GM23338 (cell line): Measurements from ENCODE around the gene BAIAP2. TPM values are rescaled to one million over a fixed set of nuclear protein-coding genes. Genes with fewer than 3 reads are reported as not detected.

ENCODE experiments used
- ATAC-seq: fragments of 200-7000 bp; cut with Tn5 transposase; 3 replicates; pipeline ENCODE4 v1.9.1; 2020
- DNase-seq: peaks from one replicate; pipeline ENCODE4 v3.0.0-alpha.2; 2015; ENCODE audit warnings: low spot score
- H2AFZ ChIP-seq: fragments of 200-600 bp; sonication (generic); 2 replicates; pipeline ENCODE4 v1.8.0; 2016; ENCODE audit warnings: antibody characterized with exemption, mild to moderate bottlenecking, moderate library complexity
- H3F3A ChIP-seq: fragments of 200-600 bp; sonication (generic); replicated peaks from 2 replicates; pipeline ENCODE4 v1.8.0; 2017; ENCODE audit warnings: antibody characterized with exemption, mixed run types, low read depth
- H3K27ac ChIP-seq: fragments of 200-600 bp; sonication (generic); 2 replicates; pipeline ENCODE4 v1.6.1; 2016; ENCODE audit warnings: low read depth
- H3K27me3 ChIP-seq: fragments of 200-600 bp; sonication (generic); 2 replicates; pipeline ENCODE4 v1.8.0; 2016; ENCODE audit warnings: mild to moderate bottlenecking, mixed run types, moderate library complexity; ENCODE audit not compliant: insufficient read depth
- H3K36me3 ChIP-seq: fragments of 200-600 bp; sonication (generic); 2 replicates; pipeline ENCODE4 v1.8.0; 2016; ENCODE audit warnings: mild to moderate bottlenecking; ENCODE audit not compliant: insufficient read depth
- H3K4me1 ChIP-seq: fragments of 200-600 bp; sonication (generic); 2 replicates; pipeline ENCODE4 v1.8.0; 2016; ENCODE audit warnings: mild to moderate bottlenecking, moderate library complexity; ENCODE audit not compliant: insufficient read depth
- H3K4me2 ChIP-seq: fragments of 200-600 bp; sonication (generic); 2 replicates; pipeline ENCODE4 v1.7.1; 2017; ENCODE audit warnings: mixed run types
- H3K4me3 ChIP-seq: fragments of 200-600 bp; sonication (generic); 2 replicates; pipeline ENCODE4 v1.6.1; 2016; ENCODE audit warnings: mixed run types
- H3K79me2 ChIP-seq: fragments of 200-600 bp; sonication (generic); replicated peaks from 2 replicates; pipeline ENCODE4 v1.8.0; 2017; ENCODE audit warnings: mild to moderate bottlenecking; ENCODE audit not compliant: insufficient read depth
- H3K9me2 ChIP-seq: fragments of 200-600 bp; sonication (generic); 2 replicates; pipeline ENCODE4 v1.8.0; 2017; ENCODE audit not compliant: insufficient read depth
- H4K20me1 ChIP-seq: fragments of 200-600 bp; sonication (generic); replicated peaks from 2 replicates; pipeline ENCODE4 v1.8.0; 2017; ENCODE audit warnings: mild to moderate bottlenecking; ENCODE audit not compliant: insufficient read depth
- H3K27ac Mint-ChIP-seq: 2 replicates; pipeline ENCODE4 v1.8.0; 2020; ENCODE audit warnings: inconsistent platforms, mild to moderate bottlenecking, moderate library complexity, mixed read lengths
- H3K27me3 Mint-ChIP-seq: 3 replicates; pipeline ENCODE4 v1.8.0; 2022; ENCODE audit warnings: low read depth, mild to moderate bottlenecking, moderate library complexity, mixed read lengths, inconsistent platforms; ENCODE audit not compliant: insufficient read depth, poor library complexity
- H3K36me3 Mint-ChIP-seq: 3 replicates; pipeline ENCODE4 v1.8.0; 2021; ENCODE audit warnings: low read depth, mild to moderate bottlenecking, inconsistent platforms, moderate library complexity, mixed read lengths
- H3K4me1 Mint-ChIP-seq: 3 replicates; pipeline ENCODE4 v1.8.0; 2020; ENCODE audit warnings: mild to moderate bottlenecking, inconsistent platforms, mixed read lengths
- H3K4me3 Mint-ChIP-seq: 3 replicates; pipeline ENCODE4 v1.8.0; 2021; ENCODE audit warnings: moderate library complexity, mild to moderate bottlenecking, inconsistent platforms, mixed read lengths
- H3K9me3 Mint-ChIP-seq: 3 replicates; pipeline ENCODE4 v1.8.0; 2020; ENCODE audit warnings: moderate library complexity, mild to moderate bottlenecking, inconsistent platforms, mixed read lengths
- polyA plus RNA-seq: library from polyadenylated mRNA; unstranded; fragments of >200 nt; fragmentation: Nextera tagmentation; extraction: Ambion mirVana; gene quantifications from 2 replicates; pipeline ENCODE4 v1.2.1, GENCODE V29; 2016
- total RNA-seq: library from RNA; depleted of rRNA; stranded (reverse); fragments of >200 nt; shearing (Covaris generic); gene quantifications from 2 replicates; pipeline ENCODE4 v1.2.3, GENCODE V29; 2014
- TF ChIP-seq, protein P1 (sequence below), 2 experiments: fragments of 200-600 bp in 1 of 2; sonication (generic) in 1 of 2; conservative IDR thresholded peaks; 2 replicates each; pipeline versions ENCODE4 v1.5.1 to v1.6.1; 2016 to 2017; ENCODE audit warnings: antibody characterized with exemption in 2 of 2, low read depth in 2 of 2, mild to moderate bottlenecking in 2 of 2, moderate library complexity in 1 of 2
- TF ChIP-seq, protein P2 (sequence below): fragments of 250-450 bp; sonication (Bioruptor Pico); IDR thresholded peaks from 2 replicates; pipeline ENCODE4 v1.5.0; 2020; ENCODE audit warnings: mild to moderate bottlenecking, moderate library complexity
- TF ChIP-seq, protein P3 (sequence below): IDR thresholded peaks from one replicate; pipeline ENCODE4 v1.6.1; 2018; ENCODE audit warnings: antibody characterized with exemption; ENCODE audit not compliant: unreplicated experiment

BAIAP2 gene
- total and polyA plus RNA-seq, 2 experiments from 2014 or later: 21.7 to 22.7 TPM

DNA sequence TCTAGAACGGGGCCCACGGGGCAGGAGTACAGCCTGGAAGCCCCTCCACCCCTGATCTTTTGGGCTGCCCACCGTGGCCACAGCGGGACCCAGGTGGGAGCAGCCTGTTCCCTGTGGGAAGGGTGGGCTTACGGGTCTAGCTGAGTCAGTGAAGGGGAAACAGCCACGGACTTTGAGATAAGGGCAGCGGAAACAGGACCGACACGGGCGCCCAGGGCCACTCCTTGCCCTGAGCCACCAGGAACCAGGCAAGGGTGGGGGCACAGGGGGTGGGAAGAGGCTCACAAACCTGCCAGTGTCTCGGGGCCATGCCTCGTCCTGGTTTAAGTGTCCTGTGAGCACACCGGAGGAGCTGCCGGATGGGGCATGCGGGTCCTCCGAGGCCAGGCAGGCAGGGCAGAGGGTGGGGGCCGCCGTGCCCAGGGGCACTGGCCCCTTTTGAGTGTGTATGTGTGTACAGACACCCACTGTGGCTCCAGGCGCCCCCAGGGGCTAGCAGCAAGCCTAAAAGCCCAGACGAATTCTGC lies 82.8 kb downstream of the BAIAP2 start:
- no peak overlapping the region for H2AFZ ChIP-seq
- peaks cover 3% of the 10 kb centered on the region; the same call in 2 of the 3 replicates for H3K4me1 Mint-ChIP-seq
- TF ChIP-seq, protein P1, sequence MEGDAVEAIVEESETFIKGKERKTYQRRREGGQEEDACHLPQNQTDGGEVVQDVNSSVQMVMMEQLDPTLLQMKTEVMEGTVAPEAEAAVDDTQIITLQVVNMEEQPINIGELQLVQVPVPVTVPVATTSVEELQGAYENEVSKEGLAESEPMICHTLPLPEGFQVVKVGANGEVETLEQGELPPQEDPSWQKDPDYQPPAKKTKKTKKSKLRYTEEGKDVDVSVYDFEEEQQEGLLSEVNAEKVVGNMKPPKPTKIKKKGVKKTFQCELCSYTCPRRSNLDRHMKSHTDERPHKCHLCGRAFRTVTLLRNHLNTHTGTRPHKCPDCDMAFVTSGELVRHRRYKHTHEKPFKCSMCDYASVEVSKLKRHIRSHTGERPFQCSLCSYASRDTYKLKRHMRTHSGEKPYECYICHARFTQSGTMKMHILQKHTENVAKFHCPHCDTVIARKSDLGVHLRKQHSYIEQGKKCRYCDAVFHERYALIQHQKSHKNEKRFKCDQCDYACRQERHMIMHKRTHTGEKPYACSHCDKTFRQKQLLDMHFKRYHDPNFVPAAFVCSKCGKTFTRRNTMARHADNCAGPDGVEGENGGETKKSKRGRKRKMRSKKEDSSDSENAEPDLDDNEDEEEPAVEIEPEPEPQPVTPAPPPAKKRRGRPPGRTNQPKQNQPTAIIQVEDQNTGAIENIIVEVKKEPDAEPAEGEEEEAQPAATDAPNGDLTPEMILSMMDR (conservative IDR thresholded peaks at IDR 0.05; ENCODE audit: low read depth in 2 of 2): no peak
- TF ChIP-seq, protein P2, sequence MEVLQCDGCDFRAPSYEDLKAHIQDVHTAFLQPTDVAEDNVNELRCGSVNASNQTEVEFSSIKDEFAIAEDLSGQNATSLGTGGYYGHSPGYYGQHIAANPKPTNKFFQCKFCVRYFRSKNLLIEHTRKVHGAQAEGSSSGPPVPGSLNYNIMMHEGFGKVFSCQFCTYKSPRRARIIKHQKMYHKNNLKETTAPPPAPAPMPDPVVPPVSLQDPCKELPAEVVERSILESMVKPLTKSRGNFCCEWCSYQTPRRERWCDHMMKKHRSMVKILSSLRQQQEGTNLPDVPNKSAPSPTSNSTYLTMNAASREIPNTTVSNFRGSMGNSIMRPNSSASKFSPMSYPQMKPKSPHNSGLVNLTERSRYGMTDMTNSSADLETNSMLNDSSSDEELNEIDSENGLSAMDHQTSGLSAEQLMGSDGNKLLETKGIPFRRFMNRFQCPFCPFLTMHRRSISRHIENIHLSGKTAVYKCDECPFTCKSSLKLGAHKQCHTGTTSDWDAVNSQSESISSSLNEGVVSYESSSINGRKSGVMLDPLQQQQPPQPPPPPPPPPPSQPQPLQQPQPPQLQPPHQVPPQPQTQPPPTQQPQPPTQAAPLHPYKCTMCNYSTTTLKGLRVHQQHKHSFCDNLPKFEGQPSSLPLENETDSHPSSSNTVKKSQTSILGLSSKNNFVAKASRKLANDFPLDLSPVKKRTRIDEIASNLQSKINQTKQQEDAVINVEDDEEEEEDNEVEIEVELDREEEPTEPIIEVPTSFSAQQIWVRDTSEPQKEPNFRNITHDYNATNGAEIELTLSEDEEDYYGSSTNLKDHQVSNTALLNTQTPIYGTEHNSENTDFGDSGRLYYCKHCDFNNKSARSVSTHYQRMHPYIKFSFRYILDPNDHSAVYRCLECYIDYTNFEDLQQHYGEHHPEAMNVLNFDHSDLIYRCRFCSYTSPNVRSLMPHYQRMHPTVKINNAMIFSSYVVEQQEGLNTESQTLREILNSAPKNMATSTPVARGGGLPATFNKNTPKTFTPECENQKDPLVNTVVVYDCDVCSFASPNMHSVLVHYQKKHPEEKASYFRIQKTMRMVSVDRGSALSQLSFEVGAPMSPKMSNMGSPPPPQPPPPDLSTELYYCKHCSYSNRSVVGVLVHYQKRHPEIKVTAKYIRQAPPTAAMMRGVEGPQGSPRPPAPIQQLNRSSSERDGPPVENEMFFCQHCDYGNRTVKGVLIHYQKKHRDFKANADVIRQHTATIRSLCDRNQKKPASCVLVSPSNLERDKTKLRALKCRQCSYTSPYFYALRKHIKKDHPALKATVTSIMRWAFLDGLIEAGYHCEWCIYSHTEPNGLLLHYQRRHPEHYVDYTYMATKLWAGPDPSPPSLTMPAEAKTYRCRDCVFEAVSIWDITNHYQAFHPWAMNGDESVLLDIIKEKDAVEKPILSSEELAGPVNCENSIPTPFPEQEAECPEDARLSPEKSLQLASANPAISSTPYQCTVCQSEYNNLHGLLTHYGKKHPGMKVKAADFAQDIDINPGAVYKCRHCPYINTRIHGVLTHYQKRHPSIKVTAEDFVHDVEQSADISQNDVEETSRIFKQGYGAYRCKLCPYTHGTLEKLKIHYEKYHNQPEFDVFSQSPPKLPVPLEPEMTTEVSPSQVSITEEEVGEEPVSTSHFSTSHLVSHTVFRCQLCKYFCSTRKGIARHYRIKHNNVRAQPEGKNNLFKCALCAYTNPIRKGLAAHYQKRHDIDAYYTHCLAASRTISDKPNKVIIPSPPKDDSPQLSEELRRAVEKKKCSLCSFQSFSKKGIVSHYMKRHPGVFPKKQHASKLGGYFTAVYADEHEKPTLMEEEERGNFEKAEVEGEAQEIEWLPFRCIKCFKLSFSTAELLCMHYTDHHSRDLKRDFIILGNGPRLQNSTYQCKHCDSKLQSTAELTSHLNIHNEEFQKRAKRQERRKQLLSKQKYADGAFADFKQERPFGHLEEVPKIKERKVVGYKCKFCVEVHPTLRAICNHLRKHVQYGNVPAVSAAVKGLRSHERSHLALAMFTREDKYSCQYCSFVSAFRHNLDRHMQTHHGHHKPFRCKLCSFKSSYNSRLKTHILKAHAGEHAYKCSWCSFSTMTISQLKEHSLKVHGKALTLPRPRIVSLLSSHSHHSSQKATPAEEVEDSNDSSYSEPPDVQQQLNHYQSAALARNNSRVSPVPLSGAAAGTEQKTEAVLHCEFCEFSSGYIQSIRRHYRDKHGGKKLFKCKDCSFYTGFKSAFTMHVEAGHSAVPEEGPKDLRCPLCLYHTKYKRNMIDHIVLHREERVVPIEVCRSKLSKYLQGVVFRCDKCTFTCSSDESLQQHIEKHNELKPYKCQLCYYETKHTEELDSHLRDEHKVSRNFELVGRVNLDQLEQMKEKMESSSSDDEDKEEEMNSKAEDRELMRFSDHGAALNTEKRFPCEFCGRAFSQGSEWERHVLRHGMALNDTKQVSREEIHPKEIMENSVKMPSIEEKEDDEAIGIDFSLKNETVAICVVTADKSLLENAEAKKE (CRISPR knock-in tag): no peak
- TF ChIP-seq, protein P3, sequence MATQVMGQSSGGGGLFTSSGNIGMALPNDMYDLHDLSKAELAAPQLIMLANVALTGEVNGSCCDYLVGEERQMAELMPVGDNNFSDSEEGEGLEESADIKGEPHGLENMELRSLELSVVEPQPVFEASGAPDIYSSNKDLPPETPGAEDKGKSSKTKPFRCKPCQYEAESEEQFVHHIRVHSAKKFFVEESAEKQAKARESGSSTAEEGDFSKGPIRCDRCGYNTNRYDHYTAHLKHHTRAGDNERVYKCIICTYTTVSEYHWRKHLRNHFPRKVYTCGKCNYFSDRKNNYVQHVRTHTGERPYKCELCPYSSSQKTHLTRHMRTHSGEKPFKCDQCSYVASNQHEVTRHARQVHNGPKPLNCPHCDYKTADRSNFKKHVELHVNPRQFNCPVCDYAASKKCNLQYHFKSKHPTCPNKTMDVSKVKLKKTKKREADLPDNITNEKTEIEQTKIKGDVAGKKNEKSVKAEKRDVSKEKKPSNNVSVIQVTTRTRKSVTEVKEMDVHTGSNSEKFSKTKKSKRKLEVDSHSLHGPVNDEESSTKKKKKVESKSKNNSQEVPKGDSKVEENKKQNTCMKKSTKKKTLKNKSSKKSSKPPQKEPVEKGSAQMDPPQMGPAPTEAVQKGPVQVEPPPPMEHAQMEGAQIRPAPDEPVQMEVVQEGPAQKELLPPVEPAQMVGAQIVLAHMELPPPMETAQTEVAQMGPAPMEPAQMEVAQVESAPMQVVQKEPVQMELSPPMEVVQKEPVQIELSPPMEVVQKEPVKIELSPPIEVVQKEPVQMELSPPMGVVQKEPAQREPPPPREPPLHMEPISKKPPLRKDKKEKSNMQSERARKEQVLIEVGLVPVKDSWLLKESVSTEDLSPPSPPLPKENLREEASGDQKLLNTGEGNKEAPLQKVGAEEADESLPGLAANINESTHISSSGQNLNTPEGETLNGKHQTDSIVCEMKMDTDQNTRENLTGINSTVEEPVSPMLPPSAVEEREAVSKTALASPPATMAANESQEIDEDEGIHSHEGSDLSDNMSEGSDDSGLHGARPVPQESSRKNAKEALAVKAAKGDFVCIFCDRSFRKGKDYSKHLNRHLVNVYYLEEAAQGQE: no peak
- ATAC-seq (no peak), DNase-seq (no peak)
- H3K27ac ChIP-seq: no peak overlapping the region
- no peaks in the 10 kb centered on the region for H3K9me2 ChIP-seq
- no peaks in the 10 kb centered on the region for H3F3A ChIP-seq
- no peaks in the 10 kb centered on the region for H3K36me3 Mint-ChIP-seq
- H3K79me2 ChIP-seq: no peaks in the 10 kb centered on the region
- H4K20me1 ChIP-seq: no peaks in the 10 kb centered on the region
- H3K9me3 Mint-ChIP-seq: no peaks in the 10 kb centered on the region
- H3K27ac Mint-ChIP-seq: no peak overlapping the region
- no peaks in the 10 kb centered on the region for H3K27me3 ChIP-seq
- no peak overlapping the region for H3K4me3 Mint-ChIP-seq
- no peaks in the 10 kb centered on the region for H3K36me3 ChIP-seq
- H3K27me3 Mint-ChIP-seq: peaks cover 13% of the 10 kb centered on the region
- H3K4me1 ChIP-seq: no peaks in the 10 kb centered on the region
- no peak overlapping the region for H3K4me3 ChIP-seq
- no peak overlapping the region for H3K4me2 ChIP-seq
